C1 segment of cervical spinal cord (tissue), 14 donors: ENCODE measurements around the gene SYCN.

Experiments
- DNase-seq, 14 donors: peaks; one replicate each; lab custom pipeline; 2025; lab: John Stamatoyannopoulos, UW

SYCN gene

GRCh38 chr19:39155741-39156140 lies 48.3 kb downstream of the SYCN start:
- DNase-seq: no peak

GRCh38 chr19:39155114-39155700 lies 48.9 kb downstream of the SYCN start:
- no peak for DNase-seq

DNA sequence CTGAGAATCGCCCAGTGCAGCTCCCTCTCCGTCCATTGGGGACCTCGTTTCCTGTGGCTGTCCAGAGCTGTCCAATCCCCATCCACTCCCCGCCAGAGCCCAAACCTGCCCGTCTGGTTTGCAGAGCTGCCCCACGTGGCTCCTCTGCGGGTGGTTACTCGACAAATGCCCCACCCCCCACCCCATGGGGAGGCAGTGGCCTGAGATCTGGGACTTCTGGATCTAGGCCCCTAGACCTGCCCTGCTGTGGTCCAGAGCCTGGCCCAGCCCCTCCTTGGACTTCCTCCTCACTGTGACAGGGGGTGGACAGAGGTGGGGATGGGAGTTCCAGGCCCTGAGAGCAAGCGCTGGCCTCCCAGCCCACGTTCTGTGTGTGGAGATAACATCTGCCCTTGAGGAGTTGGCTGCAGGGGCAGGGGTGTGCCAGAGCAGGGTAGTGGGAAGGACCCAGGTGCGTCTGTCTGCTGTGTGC lies 49.4 kb downstream of the SYCN start:
- DNase-seq: no peak

DNA sequence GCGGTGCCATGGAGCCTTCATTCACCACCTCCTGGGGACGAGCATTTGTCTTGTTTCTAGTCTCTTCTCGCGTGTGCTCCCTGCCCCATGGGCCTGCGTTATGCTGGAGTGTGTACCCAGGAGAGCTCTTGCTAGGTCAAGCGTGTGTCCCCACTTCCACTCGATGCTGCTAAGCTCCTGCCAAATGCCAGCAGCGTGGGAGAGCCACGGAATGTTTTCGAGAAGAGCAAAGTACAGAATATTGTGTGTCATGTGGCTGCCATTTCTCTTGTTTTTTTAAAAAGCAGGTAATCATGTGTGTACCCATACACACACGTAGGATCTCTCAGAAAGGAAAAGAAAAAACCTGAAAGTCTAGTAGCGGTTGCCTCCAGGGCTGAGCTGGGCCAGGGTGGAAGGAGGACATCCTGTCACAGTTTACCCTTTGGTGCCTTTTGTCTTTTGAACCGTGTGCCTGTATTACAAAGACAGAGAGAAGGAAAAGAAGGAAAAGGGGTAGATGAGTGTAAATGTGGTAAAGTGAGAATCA lies 49.9 kb downstream of the SYCN start:
- DNase-seq: no peak
